T-helper 17 cell (primary cell): Measurements from ENCODE around the gene BANP. TPM values are rescaled to one million over a fixed set of nuclear protein-coding genes. Genes with fewer than 3 reads are reported as not detected.
"Not testable (repeated sequence)": the region's sequence is repeated elsewhere in the genome, so short reads cannot be mapped to it uniquely, and the experiment has no call there.

Experiments used
- ATAC-seq: fragments of 150-1000 bp; cut with Tn5 transposase; 2 replicates; pipeline ENCODE4 v1.10.0; 2021; ENCODE audit warnings: mild to moderate bottlenecking, moderate library complexity
- DNase-seq, 3 donors: peaks; one replicate each; pipeline versions ENCODE4 v3.0.0 to v3.0.0-alpha.2; 2020 to 2021
- H3K9me3 ChIP-seq: one replicate; pipeline ENCODE4 v1.7.0; 2013; ENCODE audit warnings: low read length, mild to moderate bottlenecking; ENCODE audit not compliant: control insufficient read depth, poor library complexity, severe bottlenecking
- H3K27ac Mint-ChIP-seq: one replicate; pipeline ENCODE4 v1.8.0; 2022; ENCODE audit warnings: mild to moderate bottlenecking, moderate library complexity, mixed read lengths
- H3K27me3 Mint-ChIP-seq: one replicate; pipeline ENCODE4 v1.8.0; 2022; ENCODE audit warnings: mixed read lengths
- H3K36me3 Mint-ChIP-seq: one replicate; pipeline ENCODE4 v1.8.0; 2022; ENCODE audit warnings: low read depth, mixed read lengths
- H3K4me1 Mint-ChIP-seq: one replicate; pipeline ENCODE4 v1.8.0; 2022; ENCODE audit warnings: mild to moderate bottlenecking, mixed read lengths
- H3K4me3 Mint-ChIP-seq: one replicate; pipeline ENCODE4 v1.8.0; 2022; ENCODE audit warnings: mild to moderate bottlenecking, moderate library complexity, mixed read lengths
- total RNA-seq, 4 donors: library from RNA in 2 of 4; stranded (reverse) in 2 of 4; gene quantifications; one replicate each; pipeline ENCODE4 v1.2.3 and lab custom pipeline; 2022 to 2026

The BANP gene
- total RNA-seq, 2 donors from 2014 or later: 46.9 to 47.9 TPM

GRCh38 chr16:88116121-88116520, 164.9 kb downstream of the BANP start:
- DNase-seq (no peak), ATAC-seq (no peak)
- H3K4me3 Mint-ChIP-seq: no peak overlapping the region
- H3K27ac Mint-ChIP-seq: no peak overlapping the region
- H3K27me3 Mint-ChIP-seq: peaks cover 32% of the 10 kb centered on the region
- no peaks in the 10 kb centered on the region for H3K9me3 ChIP-seq
- H3K36me3 Mint-ChIP-seq: no peaks in the 10 kb centered on the region
- H3K4me1 Mint-ChIP-seq: peaks cover 4% of the 10 kb centered on the region

DNA sequence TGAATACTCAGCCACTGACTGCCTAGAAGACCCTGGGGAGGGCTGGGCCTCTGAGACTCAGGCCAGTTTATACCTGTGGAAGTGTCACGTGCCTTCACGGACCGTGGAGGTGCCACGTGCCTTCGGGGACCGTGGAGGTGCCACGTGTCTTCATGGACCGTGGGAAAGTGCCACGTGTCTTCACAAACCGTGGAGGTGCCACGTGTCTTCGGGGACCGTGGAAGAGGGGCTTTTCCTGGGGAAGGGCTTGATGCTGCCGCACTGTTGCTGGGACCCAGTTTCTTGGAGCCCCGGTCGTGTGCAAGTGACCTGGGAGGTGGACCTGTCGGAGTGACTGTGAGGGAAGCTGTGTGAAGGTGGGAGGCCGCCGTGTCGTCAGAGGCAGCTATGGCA, 166.2 kb downstream of the BANP start:
- no peak overlapping the region for H3K27ac Mint-ChIP-seq
- peaks cover 21% of the 10 kb centered on the region for H3K27me3 Mint-ChIP-seq
- H3K9me3 ChIP-seq: no peaks in the 10 kb centered on the region
- no peaks in the 10 kb centered on the region for H3K36me3 Mint-ChIP-seq
- no peaks in the 10 kb centered on the region for H3K4me1 Mint-ChIP-seq
- ATAC-seq (no peak), DNase-seq (no peak)
- H3K4me3 Mint-ChIP-seq: no peak overlapping the region

GRCh38 chr16:88118376-88118775, 167.1 kb downstream of the BANP start:
- no peaks in the 10 kb centered on the region for H3K4me1 Mint-ChIP-seq
- no peaks in the 10 kb centered on the region for H3K36me3 Mint-ChIP-seq
- H3K27me3 Mint-ChIP-seq: peaks cover 21% of the 10 kb centered on the region
- DNase-seq: no peak
- no peak overlapping the region for H3K4me3 Mint-ChIP-seq
- H3K9me3 ChIP-seq: no peaks in the 10 kb centered on the region
- no peak for ATAC-seq
- no peak overlapping the region for H3K27ac Mint-ChIP-seq

DNA sequence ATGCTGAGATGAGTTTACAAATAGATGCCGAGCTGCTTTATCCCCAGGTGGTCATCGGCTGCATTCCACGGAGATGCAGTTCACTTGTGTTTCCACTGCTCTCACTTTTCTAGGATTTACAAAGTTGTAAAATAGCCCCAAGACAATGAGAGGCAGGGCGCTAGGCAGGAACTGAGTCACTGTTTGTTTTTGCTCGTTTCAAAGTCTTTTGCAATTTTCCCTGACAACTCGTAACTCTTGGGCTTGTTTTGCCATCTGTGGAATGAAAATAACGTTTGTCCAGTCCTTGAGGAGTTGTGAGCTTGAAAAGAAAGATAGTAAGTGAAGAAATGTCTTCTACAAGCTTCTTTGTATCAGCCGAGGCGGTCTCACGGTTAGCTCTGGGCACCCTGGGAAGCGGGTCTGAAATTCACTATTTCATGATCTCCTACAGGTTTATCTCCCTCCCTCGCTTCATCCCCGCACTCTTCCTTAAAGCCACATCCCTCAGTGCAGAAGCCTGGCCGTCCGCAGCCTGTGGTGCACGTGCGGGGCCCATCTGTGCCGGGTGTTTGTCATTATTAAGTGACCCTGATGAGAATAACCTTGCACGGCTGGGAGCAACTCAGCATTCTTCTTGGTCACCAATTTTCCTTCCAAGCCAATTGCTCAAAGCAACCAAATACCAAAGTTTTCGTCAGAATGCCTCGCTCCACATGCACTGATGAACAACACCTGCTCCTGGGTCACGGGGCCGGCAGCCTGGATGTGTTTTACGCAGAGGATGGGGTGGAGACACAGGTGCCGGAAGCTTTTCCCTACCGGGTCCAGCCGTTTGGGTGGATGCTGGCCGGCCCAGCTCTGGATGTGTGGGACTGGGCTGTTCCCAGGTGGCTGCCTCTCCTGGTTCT, 167.9 kb downstream of the BANP start:
- ATAC-seq, H3K9me3 ChIP-seq, DNase-seq, H3K4me1 Mint-ChIP-seq, H3K36me3 Mint-ChIP-seq, H3K4me3 Mint-ChIP-seq, H3K27ac Mint-ChIP-seq: not testable (repeated sequence)
- peaks cover 21% of the 10 kb centered on the region for H3K27me3 Mint-ChIP-seq

- H3K4me1 Mint-ChIP-seq, H3K9me3 ChIP-seq, ATAC-seq, DNase-seq, H3K4me3 Mint-ChIP-seq, H3K27ac Mint-ChIP-seq, H3K36me3 Mint-ChIP-seq: not testable (repeated sequence)
- peaks cover 21% of the 10 kb centered on the region for H3K27me3 Mint-ChIP-seq
These were observed 168.9 kb downstream of the BANP start for GRCh38 chr16:88119881-88120751.

DNA sequence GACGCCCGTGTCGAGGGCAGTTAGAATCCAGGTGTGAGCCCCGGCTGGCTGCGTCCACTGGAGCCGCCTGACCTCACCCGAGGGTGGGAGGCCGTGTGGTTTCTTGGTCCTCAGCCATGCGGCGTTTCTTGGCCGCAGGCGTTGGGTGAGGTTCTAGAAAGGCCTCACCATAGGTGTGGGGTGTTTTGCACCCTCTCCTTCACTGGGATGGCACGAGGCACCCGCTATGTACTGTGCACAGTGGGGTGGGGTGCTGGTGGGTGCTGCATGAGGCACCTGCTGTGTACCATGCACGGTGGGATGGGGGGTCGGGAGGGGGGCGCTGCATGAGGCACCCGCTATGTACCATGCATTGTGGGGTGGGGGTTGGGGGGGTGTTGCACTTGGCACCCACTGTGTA, 169.6 kb downstream of the BANP start:
- Mint-ChIP-seq H3K27ac (no peak overlapping the region), H3K36me3 (no peaks in the 10 kb centered on the region), H3K4me1 (no peaks in the 10 kb centered on the region), H3K4me3 (no peak overlapping the region), H3K27me3 (peaks cover 18% of the 10 kb centered on the region)
- no peak for ATAC-seq
- no peaks in the 10 kb centered on the region for H3K9me3 ChIP-seq
- DNase-seq: no peak

GRCh38 chr16:88121391-88121790, 170.2 kb downstream of the BANP start:
- peaks cover 12% of the 10 kb centered on the region for H3K27me3 Mint-ChIP-seq
- not testable (repeated sequence) for H3K27ac Mint-ChIP-seq, ATAC-seq, H3K4me3 Mint-ChIP-seq, H3K9me3 ChIP-seq, H3K4me1 Mint-ChIP-seq, DNase-seq, H3K36me3 Mint-ChIP-seq

- H3K27ac Mint-ChIP-seq: no peak overlapping the region
- ATAC-seq: no peak
- no peaks in the 10 kb centered on the region for H3K9me3 ChIP-seq
- H3K4me1 Mint-ChIP-seq: no peaks in the 10 kb centered on the region
- DNase-seq: no peak
- H3K4me3 Mint-ChIP-seq: no peak overlapping the region
- H3K27me3 Mint-ChIP-seq: peaks cover 5% of the 10 kb centered on the region
- no peaks in the 10 kb centered on the region for H3K36me3 Mint-ChIP-seq
These were observed 170.8 kb downstream of the BANP start for GRCh38 chr16:88121886-88122580.

Other genes with a start within 250 kb of the BANP start
- gene KLHDC4, start 185.4 kb upstream of the BANP start, total RNA-seq: 10 to 100 TPM; 67.7 to 93.3 TPM
- 10 to 100 TPM; 50.4 to 53.9 TPM for gene SLC7A5, start 81.9 kb upstream of the BANP start, total RNA-seq
- gene CA5A, start 14.9 kb upstream of the BANP start, total RNA-seq: not detected